ENCODE data around the gene MAD2L1BP. TPM values are rescaled to one million over a fixed set of nuclear protein-coding genes. Genes with fewer than 3 reads are reported as not detected.
A peak's percentile ranks its signal among the peaks of the same experiment; 100 is the strongest.

Gene MAD2L1BP
- total and polyA plus RNA-seq, 2 of the 13 experiments (the other 11 are each of a cell fraction or from before 2014, with no cell fraction given), result 54.2 to 55.5 TPM

GRCh38 chr6:43671801-43672690 lies 36.4 kb downstream of the MAD2L1BP start (continued):
- TF ChIP-seq ZXDC (CRISPR knock-in tag; IDR thresholded peaks at IDR 0.05), result no peak
- TF ChIP-seq AGO2 (optimal IDR thresholded peaks at IDR 0.05; ENCODE audit: low read depth, low read length), result no peak
- TF ChIP-seq, protein P1, sequence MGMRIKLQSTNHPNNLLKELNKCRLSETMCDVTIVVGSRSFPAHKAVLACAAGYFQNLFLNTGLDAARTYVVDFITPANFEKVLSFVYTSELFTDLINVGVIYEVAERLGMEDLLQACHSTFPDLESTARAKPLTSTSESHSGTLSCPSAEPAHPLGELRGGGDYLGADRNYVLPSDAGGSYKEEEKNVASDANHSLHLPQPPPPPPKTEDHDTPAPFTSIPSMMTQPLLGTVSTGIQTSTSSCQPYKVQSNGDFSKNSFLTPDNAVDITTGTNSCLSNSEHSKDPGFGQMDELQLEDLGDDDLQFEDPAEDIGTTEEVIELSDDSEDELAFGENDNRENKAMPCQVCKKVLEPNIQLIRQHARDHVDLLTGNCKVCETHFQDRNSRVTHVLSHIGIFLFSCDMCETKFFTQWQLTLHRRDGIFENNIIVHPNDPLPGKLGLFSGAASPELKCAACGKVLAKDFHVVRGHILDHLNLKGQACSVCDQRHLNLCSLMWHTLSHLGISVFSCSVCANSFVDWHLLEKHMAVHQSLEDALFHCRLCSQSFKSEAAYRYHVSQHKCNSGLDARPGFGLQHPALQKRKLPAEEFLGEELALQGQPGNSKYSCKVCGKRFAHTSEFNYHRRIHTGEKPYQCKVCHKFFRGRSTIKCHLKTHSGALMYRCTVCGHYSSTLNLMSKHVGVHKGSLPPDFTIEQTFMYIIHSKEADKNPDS (CRISPR knock-in tag; IDR thresholded peaks at IDR 0.05), result no peak
- TF ChIP-seq, protein P2, sequence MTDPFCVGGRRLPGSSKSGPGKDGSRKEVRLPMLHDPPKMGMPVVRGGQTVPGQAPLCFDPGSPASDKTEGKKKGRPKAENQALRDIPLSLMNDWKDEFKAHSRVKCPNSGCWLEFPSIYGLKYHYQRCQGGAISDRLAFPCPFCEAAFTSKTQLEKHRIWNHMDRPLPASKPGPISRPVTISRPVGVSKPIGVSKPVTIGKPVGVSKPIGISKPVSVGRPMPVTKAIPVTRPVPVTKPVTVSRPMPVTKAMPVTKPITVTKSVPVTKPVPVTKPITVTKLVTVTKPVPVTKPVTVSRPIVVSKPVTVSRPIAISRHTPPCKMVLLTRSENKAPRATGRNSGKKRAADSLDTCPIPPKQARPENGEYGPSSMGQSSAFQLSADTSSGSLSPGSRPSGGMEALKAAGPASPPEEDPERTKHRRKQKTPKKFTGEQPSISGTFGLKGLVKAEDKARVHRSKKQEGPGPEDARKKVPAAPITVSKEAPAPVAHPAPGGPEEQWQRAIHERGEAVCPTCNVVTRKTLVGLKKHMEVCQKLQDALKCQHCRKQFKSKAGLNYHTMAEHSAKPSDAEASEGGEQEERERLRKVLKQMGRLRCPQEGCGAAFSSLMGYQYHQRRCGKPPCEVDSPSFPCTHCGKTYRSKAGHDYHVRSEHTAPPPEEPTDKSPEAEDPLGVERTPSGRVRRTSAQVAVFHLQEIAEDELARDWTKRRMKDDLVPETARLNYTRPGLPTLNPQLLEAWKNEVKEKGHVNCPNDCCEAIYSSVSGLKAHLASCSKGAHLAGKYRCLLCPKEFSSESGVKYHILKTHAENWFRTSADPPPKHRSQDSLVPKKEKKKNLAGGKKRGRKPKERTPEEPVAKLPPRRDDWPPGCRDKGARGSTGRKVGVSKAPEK (CRISPR knock-in tag; IDR thresholded peaks at IDR 0.05; ENCODE audit: borderline replicate concordance), result 0 out of 2 replicates have a peak, but pooled peaks have one; percentile 90
- TF ChIP-seq ZNF83 (CRISPR knock-in tag; IDR thresholded peaks at IDR 0.05; ENCODE audit: borderline replicate concordance), result 0 out of 2 replicates have a peak, but pooled peaks have one; percentile 54
- TF ChIP-seq CHCHD3 (CRISPR knock-in tag; IDR thresholded peaks at IDR 0.05), result no peak
- TF ChIP-seq TBX2 (CRISPR knock-in tag; IDR thresholded peaks at IDR 0.05; ENCODE audit: borderline replicate concordance), result peak; percentile 94
- no peak for TF ChIP-seq ONECUT2 (CRISPR knock-in tag; IDR thresholded peaks at IDR 0.05)
- no peak for TF ChIP-seq ZNF678 (CRISPR knock-in tag; IDR thresholded peaks at IDR 0.05)
- TF ChIP-seq MTF2 (CRISPR knock-in tag; IDR thresholded peaks at IDR 0.05; ENCODE audit: borderline replicate concordance), result no peak
- peak; percentile 33; the same call in 1 of the 2 replicates for TF ChIP-seq ZNF629 (CRISPR knock-in tag; conservative IDR thresholded peaks at IDR 0.05)
- no peak; the same call in 1 of the 2 replicates for TF ChIP-seq ZNF839 (CRISPR knock-in tag; IDR thresholded peaks at IDR 0.05; ENCODE audit: borderline replicate concordance)
- TF ChIP-seq, protein P3, sequence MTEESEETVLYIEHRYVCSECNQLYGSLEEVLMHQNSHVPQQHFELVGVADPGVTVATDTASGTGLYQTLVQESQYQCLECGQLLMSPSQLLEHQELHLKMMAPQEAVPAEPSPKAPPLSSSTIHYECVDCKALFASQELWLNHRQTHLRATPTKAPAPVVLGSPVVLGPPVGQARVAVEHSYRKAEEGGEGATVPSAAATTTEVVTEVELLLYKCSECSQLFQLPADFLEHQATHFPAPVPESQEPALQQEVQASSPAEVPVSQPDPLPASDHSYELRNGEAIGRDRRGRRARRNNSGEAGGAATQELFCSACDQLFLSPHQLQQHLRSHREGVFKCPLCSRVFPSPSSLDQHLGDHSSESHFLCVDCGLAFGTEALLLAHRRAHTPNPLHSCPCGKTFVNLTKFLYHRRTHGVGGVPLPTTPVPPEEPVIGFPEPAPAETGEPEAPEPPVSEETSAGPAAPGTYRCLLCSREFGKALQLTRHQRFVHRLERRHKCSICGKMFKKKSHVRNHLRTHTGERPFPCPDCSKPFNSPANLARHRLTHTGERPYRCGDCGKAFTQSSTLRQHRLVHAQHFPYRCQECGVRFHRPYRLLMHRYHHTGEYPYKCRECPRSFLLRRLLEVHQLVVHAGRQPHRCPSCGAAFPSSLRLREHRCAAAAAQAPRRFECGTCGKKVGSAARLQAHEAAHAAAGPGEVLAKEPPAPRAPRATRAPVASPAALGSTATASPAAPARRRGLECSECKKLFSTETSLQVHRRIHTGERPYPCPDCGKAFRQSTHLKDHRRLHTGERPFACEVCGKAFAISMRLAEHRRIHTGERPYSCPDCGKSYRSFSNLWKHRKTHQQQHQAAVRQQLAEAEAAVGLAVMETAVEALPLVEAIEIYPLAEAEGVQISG (CRISPR knock-in tag; IDR thresholded peaks at IDR 0.05), result peak; percentile 76
- peak; percentile 74; the same call in 1 of the 2 replicates for TF ChIP-seq HBP1 (CRISPR knock-in tag; IDR thresholded peaks at IDR 0.05; ENCODE audit: low read depth)
- no peak; the same call in 1 of the 2 replicates for TF ChIP-seq ELF1 (CRISPR knock-in tag; IDR thresholded peaks at IDR 0.05)
